Breast epithelium (tissue), 3 donors: Measurements from ENCODE around the gene LTK.

Experiments used
- CTCF ChIP-seq, 3 donors: fragments of 450-650 bp; IDR thresholded peaks; one replicate each; pipeline ENCODE4 v1.5.1; 2016 to 2017; ENCODE audit warnings: antibody characterized with exemption in 3 of 3, mild to moderate bottlenecking in 3 of 3, moderate library complexity in 3 of 3
- POLR2A ChIP-seq: fragments of 450-650 bp; IDR thresholded peaks from one replicate; pipeline ENCODE4 v1.6.1; 2016; ENCODE audit warnings: antibody characterized with exemption, mild to moderate bottlenecking, moderate library complexity

GRCh38 chr15:41492597-41493204, 20.9 kb downstream of the LTK start:
- TF ChIP-seq CTCF (IDR thresholded peaks at IDR 0.05) (no peak), POLR2A (no peak)
